ENCODE data around the gene NAV2.

- TF ChIP-seq EZH2 (IDR thresholded peaks at IDR 0.05) (no peak), CTCF (IDR thresholded peaks at IDR 0.05) (no peak)
Measured at GRCh38 chr11:20078846-20079245, 366.2 kb downstream of the NAV2 start.

Data from neural progenitor cell (in vitro differentiated cells).